ENCODE results near the gene SELPLG. TPM values are rescaled to one million over a fixed set of nuclear protein-coding genes. Genes with fewer than 3 reads are reported as not detected.

The SELPLG gene
- total RNA-seq, 4 donors from 2014 or later = 7.2 to 15.7 (median 10.0) TPM

DNA sequence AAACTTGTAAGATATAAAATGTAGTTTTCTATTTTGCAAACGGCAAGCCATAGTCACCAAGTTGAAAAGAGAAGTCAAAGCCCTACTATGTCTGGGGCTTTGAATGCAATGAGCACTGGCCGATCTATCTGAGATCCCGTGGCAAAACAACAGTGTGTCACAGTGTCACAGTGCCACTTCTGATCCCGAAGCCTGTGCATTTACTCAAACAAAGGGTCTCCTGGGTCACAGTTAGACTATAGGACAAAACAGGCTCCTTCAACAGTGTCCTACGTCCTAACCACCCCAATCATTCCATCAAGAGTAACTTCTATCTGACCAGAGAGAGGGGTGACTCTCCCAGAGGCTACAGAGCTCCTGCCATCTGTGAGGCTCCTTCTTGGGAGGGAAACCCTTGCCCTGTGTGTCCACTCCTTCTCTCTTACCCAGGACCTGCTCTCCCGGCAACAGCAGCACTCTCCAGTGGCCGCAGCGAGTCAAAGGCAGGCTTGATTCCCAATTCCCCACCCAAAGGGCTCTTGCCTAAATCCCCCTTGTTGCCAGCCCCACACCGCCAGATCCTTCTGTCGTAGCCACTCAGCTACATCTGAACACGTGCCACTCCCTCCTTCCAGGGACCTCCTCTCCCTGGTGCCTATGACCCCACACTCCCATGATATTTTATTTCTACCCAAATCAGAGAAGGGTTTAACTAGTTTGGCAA, 14.0 kb upstream of the SELPLG start:
- DNase-seq (ENCODE audit: extremely low spot score) = no peak

DNA sequence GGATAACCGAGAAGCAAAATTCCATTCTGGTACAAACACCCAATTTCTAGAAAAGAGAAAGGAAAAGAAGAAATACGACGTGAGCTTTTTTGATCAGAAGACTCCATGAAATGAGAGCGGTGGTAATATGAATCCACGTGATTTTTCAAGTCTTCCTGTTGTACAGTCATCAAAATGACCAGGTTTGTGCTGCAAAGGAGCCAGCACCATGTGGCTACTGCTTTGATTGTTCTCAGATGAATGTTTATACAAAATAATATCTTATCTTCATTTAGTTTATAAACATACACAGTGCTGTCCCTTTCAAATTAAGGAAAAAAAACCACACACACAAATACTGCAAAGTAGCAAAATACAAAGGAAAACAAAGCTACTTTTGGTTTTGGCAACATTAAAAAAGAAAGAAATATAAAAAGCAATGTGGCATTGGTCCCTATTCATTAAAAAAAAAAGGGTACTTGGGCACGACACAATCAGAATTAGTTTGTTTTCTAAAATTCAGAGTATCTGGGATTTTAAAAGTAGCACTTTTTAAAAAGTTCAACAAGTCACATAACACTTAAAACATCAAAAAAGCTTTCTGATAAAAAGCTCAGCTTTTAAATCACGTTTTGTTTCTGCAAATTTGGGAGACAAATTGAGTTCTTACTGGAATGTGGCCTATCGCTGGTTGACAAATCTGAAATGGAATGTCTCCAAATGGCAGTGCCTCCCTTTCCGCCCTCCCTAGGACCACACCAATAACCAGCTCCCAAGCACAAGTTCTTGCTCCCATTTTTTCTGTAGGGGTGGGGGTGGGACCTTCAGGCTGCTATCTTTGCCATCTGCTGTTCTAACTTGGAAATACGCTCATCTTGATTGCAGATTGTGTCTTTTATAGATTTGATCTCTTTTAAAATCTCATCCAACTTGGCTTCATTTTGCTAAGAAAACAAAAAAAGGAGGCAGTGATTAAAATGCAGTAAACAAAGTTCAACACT, 13.2 kb upstream of the SELPLG start:
- 54% methylated on average over 10 of the region's 10 CpGs for WGBS
- Histone ChIP-seq H3K27ac (replicated peaks in 1 of 4) (peak overlapping the region in 3 of 4 donors; percentile 33 to 76 (median 72)), H3K36me3 (peaks cover 45 to 70% (median 63%) of the 10 kb centered on the region in 4 donors), H3K9me3 (no peaks in the 10 kb centered on the region), H3K4me3 (no peak overlapping the region), H3K4me1 (peaks cover 41 to 68% (median 59%) of the 10 kb centered on the region in 4 donors), H3K27me3 (no peaks in the 10 kb centered on the region)
- DNase-seq (ENCODE audit: extremely low spot score) = no peak
- intact Hi-C loops (cut with DNase I) = no loop called here
- no peak for TF ChIP-seq CTCF (IDR thresholded peaks at IDR 0.05)
- TF ChIP-seq POLR2A (IDR thresholded peaks at IDR 0.05; ENCODE audit: low read depth) = no peak
- TF ChIP-seq EP300 (IDR thresholded peaks at IDR 0.05) = no peak
- TF ChIP-seq POLR2AphosphoS5 (IDR thresholded peaks at IDR 0.05) = no peak

More for the DNA sequence above, 14.0 kb upstream of the SELPLG start:
- Histone ChIP-seq H3K27me3 (no peaks in the 10 kb centered on the region), H3K36me3 (peaks cover 52 to 79% (median 70%) of the 10 kb centered on the region in 4 donors), H3K9me3 (no peaks in the 10 kb centered on the region), H3K27ac (replicated peaks in 1 of 4) (peak overlapping the region; percentile 38 to 76 (median 70)), H3K4me3 (no peak overlapping the region), H3K4me1 (peaks cover 42 to 59% (median 56%) of the 10 kb centered on the region in 4 donors)
- intact Hi-C loops (cut with DNase I) = no loop called here
- no peak for TF ChIP-seq POLR2AphosphoS5 (IDR thresholded peaks at IDR 0.05)
- TF ChIP-seq CTCF (IDR thresholded peaks at IDR 0.05) = no peak
- TF ChIP-seq POLR2A (IDR thresholded peaks at IDR 0.05; ENCODE audit: low read depth) = no peak
- TF ChIP-seq EP300 (IDR thresholded peaks at IDR 0.05) = no peak
- 77% methylated on average over 11 of the region's 11 CpGs for WGBS

DNA sequence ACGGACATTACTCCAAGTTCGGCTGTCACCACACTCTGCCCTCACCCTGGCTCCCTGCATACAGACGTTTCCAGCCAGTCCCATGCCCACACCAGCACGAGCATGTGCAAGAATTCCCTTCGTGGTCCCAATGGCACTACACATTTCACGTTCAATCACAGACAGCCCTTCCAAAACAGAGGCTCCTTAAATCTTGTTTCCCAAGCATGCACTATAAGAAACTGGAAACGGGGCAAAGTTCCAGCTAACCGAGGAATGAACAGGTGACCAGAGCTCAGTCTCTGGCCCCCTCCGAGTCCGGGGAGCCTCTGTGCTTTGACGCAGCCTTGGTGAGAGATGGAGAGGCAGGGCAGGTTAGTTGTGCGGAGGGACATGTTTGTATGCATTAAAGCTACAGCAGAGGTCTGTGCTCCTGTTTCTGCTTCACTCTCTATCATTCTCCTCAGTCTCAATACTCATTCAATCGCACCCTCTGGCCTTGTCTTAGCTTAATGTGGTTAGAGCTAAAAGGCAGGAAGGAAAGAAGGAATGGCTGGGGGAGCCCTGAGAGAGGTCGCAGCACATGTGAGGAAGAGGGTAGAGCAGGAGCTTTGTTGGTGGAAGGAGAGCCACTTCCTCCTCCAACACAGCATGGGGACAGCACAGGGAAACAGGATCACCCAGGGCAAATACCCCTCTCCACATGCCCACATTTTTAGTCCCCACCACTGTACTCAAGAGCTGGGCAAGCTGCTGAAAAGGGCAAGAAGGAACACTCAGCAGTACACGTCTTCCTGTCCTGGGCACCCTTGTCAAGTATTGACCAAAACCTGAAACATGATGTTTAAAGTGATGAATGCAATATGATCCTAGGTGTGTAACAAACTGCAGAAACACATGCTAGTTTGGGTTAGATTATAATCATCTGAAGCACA, 12.2 kb upstream of the SELPLG start:
- H3K4me3 ChIP-seq = no peak overlapping the region
- peaks cover 48 to 77% (median 68%) of the 10 kb centered on the region in 4 donors for H3K4me1 ChIP-seq
- WGBS = 70% methylated on average over 15 of the region's 15 CpGs
- H3K36me3 ChIP-seq = peaks cover 36 to 62% (median 53%) of the 10 kb centered on the region in 4 donors
- no peak for DNase-seq (ENCODE audit: extremely low spot score)
- TF ChIP-seq EP300 (IDR thresholded peaks at IDR 0.05) = no peak
- TF ChIP-seq POLR2AphosphoS5 (IDR thresholded peaks at IDR 0.05) = peak in 1 of 2 donors; percentile 4
- intact Hi-C loops (cut with DNase I) = no loop called here
- H3K27ac ChIP-seq (replicated peaks in 1 of 4) = peak overlapping the region in 3 of 4 donors; percentile 33 to 76 (median 75)
- no peaks in the 10 kb centered on the region for H3K27me3 ChIP-seq
- H3K9me3 ChIP-seq = no peaks in the 10 kb centered on the region

DNA sequence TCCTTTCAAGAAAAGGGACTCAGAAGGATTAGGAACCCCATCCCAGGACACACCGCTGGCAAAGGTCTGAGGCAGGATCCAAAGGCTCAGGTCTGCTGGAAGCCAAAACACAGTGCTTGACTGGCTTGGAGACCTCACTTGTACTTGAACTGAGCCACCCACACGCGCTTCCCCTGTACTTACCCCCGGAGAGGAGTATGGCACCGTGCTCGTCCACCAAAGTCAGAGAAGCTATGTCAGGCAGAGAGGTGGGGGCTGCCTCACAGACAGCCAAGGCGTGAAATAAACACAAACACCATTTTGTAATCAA, 11.1 kb upstream of the SELPLG start:
- TF ChIP-seq POLR2A (IDR thresholded peaks at IDR 0.05; ENCODE audit: low read depth) = no peak
- no peak for TF ChIP-seq EP300 (IDR thresholded peaks at IDR 0.05)
- TF ChIP-seq POLR2AphosphoS5 (IDR thresholded peaks at IDR 0.05) = no peak
- TF ChIP-seq CTCF (IDR thresholded peaks at IDR 0.05) = no peak
- Histone ChIP-seq H3K4me1 (peaks cover 40 to 74% (median 63%) of the 10 kb centered on the region in 4 donors), H3K27ac (replicated peaks in 1 of 4) (peak overlapping the region; percentile 29 to 75 (median 68)), H3K36me3 (peaks cover 32 to 52% (median 47%) of the 10 kb centered on the region in 4 donors), H3K27me3 (no peaks in the 10 kb centered on the region), H3K9me3 (no peaks in the 10 kb centered on the region), H3K4me3 (no peak overlapping the region)
- DNase-seq (ENCODE audit: extremely low spot score) = no peak
- intact Hi-C loops (cut with DNase I) = no loop called here
- WGBS = 92% methylated on average over 6 of the region's 7 CpGs
